ENCODE measurements around the gene TRPM5. TPM values are rescaled to one million over a fixed set of nuclear protein-coding genes. Genes with fewer than 3 reads are reported as not detected.

TRPM5 gene
- total RNA-seq, 2 experiments from 2014 or later = not detected

DNA sequence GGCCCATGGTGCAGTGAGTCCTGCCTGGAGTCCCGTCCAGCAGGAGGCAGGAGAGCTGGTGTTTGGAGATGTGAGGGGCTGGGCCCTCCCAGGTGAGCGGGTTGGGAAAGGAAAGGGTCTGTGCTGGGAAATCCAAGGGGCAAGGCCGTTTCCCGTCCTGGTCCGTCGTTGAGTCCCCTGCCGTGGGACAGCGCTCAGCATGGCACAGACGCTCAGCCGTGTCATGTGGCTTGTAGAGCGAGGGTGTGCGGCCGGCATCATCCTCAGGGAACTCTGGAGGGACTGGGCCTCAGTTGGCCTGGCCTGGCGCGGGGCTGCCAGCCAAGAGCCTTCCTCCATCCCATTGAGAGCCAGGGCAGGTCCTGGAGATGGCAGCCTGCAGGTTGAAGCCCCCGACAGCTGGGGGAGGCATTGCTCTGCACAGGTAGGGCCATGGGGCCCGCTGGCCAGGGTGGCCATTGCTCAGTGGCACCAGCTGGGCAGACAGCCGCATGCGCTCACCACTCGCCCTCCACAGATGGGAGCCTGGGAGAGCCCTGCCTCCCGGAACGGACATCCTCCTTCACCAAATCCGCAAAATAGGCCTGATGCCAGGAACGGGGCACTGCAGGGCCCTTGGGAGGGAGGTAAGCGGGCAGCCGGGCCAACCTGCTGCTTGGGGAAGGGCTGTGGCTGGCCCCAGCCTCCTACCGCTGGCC lies 29.2 kb upstream of the TRPM5 start:
- H3K4me1 ChIP-seq (ENCODE audit: insufficient read depth, low read length, poor library complexity, severe bottlenecking) = no peaks in the 10 kb centered on the region
- H3K9me2 ChIP-seq (ENCODE audit: insufficient read depth, low read length) = no peaks in the 10 kb centered on the region
- no peak overlapping the region for H3K4me3 ChIP-seq (ENCODE audit: low read depth, low read length, poor library complexity, severe bottlenecking)
- TF ChIP-seq EZH2phosphoT487 (IDR thresholded peaks at IDR 0.05; ENCODE audit: borderline replicate concordance, low read depth, low read length) = no peak
- TF ChIP-seq, protein P1, sequence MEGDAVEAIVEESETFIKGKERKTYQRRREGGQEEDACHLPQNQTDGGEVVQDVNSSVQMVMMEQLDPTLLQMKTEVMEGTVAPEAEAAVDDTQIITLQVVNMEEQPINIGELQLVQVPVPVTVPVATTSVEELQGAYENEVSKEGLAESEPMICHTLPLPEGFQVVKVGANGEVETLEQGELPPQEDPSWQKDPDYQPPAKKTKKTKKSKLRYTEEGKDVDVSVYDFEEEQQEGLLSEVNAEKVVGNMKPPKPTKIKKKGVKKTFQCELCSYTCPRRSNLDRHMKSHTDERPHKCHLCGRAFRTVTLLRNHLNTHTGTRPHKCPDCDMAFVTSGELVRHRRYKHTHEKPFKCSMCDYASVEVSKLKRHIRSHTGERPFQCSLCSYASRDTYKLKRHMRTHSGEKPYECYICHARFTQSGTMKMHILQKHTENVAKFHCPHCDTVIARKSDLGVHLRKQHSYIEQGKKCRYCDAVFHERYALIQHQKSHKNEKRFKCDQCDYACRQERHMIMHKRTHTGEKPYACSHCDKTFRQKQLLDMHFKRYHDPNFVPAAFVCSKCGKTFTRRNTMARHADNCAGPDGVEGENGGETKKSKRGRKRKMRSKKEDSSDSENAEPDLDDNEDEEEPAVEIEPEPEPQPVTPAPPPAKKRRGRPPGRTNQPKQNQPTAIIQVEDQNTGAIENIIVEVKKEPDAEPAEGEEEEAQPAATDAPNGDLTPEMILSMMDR (conservative IDR thresholded peaks at IDR 0.05; ENCODE audit: low read length) = no peak
- ChIA-PET CTCF (ENCODE audit: unreplicated experiment) (no interaction called here), POLR2A (no interaction called here)
- intact Hi-C loops (cut with micrococcal nuclease; ENCODE audit: unreplicated experiment) = no loop called here
- H2AFZ ChIP-seq (ENCODE audit: low read length) = no peak overlapping the region
- H3K9me3 ChIP-seq (ENCODE audit: low read length) = no peaks in the 10 kb centered on the region
- no peaks in the 10 kb centered on the region for H3K79me2 ChIP-seq (ENCODE audit: insufficient read depth, low read depth, low read length)
- no peaks in the 10 kb centered on the region for H3K36me3 ChIP-seq (ENCODE audit: insufficient read depth, low read length)
- no peak overlapping the region for H3K4me2 ChIP-seq (ENCODE audit: low read length)
- no peak for DNase-seq (ENCODE audit: low spot score)
- H3K27ac ChIP-seq (ENCODE audit: low read depth, low read length, poor library complexity, severe bottlenecking) = no peak overlapping the region
- no TSS peak for BruUV-seq (replicated peaks)
- no peaks in the 10 kb centered on the region for H4K20me1 ChIP-seq (ENCODE audit: insufficient read depth, low read length)

DNA sequence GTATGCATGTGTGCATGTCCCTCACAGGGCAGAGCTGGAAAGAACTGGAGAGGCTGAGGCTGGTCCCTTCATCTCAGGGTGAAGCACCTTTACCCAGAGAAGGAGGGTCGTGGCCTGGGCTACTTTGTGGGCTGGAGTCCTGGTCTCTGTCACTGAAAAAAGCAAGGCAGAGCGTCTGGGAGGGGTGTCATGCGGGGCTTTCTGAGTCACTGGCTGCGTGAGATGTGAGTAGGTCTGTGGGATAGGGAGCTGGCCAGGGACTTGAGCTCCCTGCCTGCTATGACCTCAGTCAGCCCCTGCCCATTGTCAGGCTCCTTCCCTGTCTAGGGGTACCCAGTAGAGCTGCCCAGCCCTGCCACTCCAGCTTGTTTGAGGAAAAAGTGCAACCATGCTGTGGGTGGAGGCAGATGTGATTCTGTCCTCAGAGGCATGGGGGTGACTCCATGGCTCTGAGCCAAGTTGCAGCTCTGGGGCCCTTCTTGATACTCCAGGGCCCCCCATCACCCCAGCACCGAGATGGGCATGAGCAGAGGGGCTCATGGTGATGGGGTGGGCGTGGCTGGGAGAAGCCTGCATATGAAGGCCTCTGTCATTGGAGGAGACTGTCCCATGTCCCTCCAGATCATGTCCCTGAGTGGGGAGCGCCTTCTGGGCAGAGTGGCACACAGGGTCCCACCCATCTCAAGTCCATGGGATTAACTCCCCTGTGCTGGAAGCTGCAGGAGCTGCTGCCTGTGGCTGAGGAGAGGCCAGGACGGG lies 28.3 kb upstream of the TRPM5 start:
- Histone ChIP-seq H3K4me1 (ENCODE audit: insufficient read depth, low read length, poor library complexity, severe bottlenecking) (no peaks in the 10 kb centered on the region), H3K9me2 (ENCODE audit: insufficient read depth, low read length) (no peaks in the 10 kb centered on the region), H3K4me2 (ENCODE audit: low read length) (no peak overlapping the region), H3K36me3 (ENCODE audit: insufficient read depth, low read length) (no peaks in the 10 kb centered on the region), H4K20me1 (ENCODE audit: insufficient read depth, low read length) (no peaks in the 10 kb centered on the region), H3K4me3 (ENCODE audit: low read depth, low read length, poor library complexity, severe bottlenecking) (no peak overlapping the region), H3K27ac (ENCODE audit: low read depth, low read length, poor library complexity, severe bottlenecking) (no peak overlapping the region), H2AFZ (ENCODE audit: low read length) (no peak overlapping the region), H3K9me3 (ENCODE audit: low read length) (no peaks in the 10 kb centered on the region), H3K79me2 (ENCODE audit: insufficient read depth, low read depth, low read length) (no peaks in the 10 kb centered on the region)
- BruUV-seq (replicated peaks) = no TSS peak
- CTCF ChIA-PET (ENCODE audit: unreplicated experiment) = no interaction called here
- intact Hi-C loops (cut with micrococcal nuclease; ENCODE audit: unreplicated experiment) = no loop called here
- POLR2A ChIA-PET = no interaction called here
- DNase-seq (ENCODE audit: low spot score) = no peak
- no peak for TF ChIP-seq EZH2phosphoT487 (IDR thresholded peaks at IDR 0.05; ENCODE audit: borderline replicate concordance, low read depth, low read length)
- TF ChIP-seq, protein P1 (conservative IDR thresholded peaks at IDR 0.05; ENCODE audit: low read length) = no peak

GRCh38 chr11:2471804-2472096 lies 27.4 kb upstream of the TRPM5 start:
- ChIA-PET CTCF (ENCODE audit: unreplicated experiment) (no interaction called here), POLR2A (no interaction called here)
- H3K4me1 ChIP-seq (ENCODE audit: insufficient read depth, low read length, poor library complexity, severe bottlenecking) = no peaks in the 10 kb centered on the region
- no peaks in the 10 kb centered on the region for H3K9me3 ChIP-seq (ENCODE audit: low read length)
- no peaks in the 10 kb centered on the region for H4K20me1 ChIP-seq (ENCODE audit: insufficient read depth, low read length)
- no peak overlapping the region for H3K4me3 ChIP-seq (ENCODE audit: low read depth, low read length, poor library complexity, severe bottlenecking)
- DNase-seq (ENCODE audit: low spot score) = no peak
- no peak overlapping the region for H3K27ac ChIP-seq (ENCODE audit: low read depth, low read length, poor library complexity, severe bottlenecking)
- no peaks in the 10 kb centered on the region for H3K9me2 ChIP-seq (ENCODE audit: insufficient read depth, low read length)
- H3K36me3 ChIP-seq (ENCODE audit: insufficient read depth, low read length) = no peaks in the 10 kb centered on the region
- no TSS peak for BruUV-seq (replicated peaks)
- no peak for TF ChIP-seq EZH2phosphoT487 (IDR thresholded peaks at IDR 0.05; ENCODE audit: borderline replicate concordance, low read depth, low read length)
- H3K79me2 ChIP-seq (ENCODE audit: insufficient read depth, low read depth, low read length) = no peaks in the 10 kb centered on the region
- intact Hi-C loops (cut with micrococcal nuclease; ENCODE audit: unreplicated experiment) = no loop called here
- no peak overlapping the region for H3K4me2 ChIP-seq (ENCODE audit: low read length)
- H2AFZ ChIP-seq (ENCODE audit: low read length) = no peak overlapping the region

All from OCI-LY7 (cell line).